ENCODE data around the gene IFT20. TPM values are rescaled to one million over a fixed set of nuclear protein-coding genes. Genes with fewer than 3 reads are reported as not detected.

The IFT20 gene
- total RNA-seq, 5 donors from 2014 or later (not counting 1 experiment from before 2014, with no cell fraction given), result 29.3 to 55.4 (median 33.8) TPM

- no peaks in the 10 kb centered on the region for H3K36me3 Mint-ChIP-seq
- Histone ChIP-seq H3K4me3 (ENCODE audit: control insufficient read depth in 1 of 2, extremely low read depth in 1 of 2, low read length in 1 of 2) (peak within 1 kb of the TSS; percentile 76 to 78), H3K27ac (ENCODE audit: low read length) (no peak within 1 kb of the TSS), H3K9me3 (no peaks in the 10 kb centered on the region), H3K27me3 (replicated peaks in 1 of 2; ENCODE audit: control insufficient read depth in 2 of 2, extremely low read depth in 1 of 2, insufficient read depth in 2 of 2, low read length in 1 of 2) (peaks cover 0 to 4% of the 10 kb centered on the region in 2 experiments), H3K4me1 (ENCODE audit: control insufficient read depth in 1 of 2, extremely low read depth in 1 of 2, insufficient read depth in 2 of 2, low read length in 2 of 2) (peaks cover 4 to 19% of the 10 kb centered on the region in 2 experiments), H3K36me3 (ENCODE audit: control insufficient read depth in 2 of 2, extremely low read depth in 1 of 2, insufficient read depth in 1 of 2, low read length in 1 of 2) (no peaks in the 10 kb centered on the region)
- ATAC-seq (replicated peaks in 1 of 4) (peak; percentile 98 to 99 (median 99)), DNase-seq (peak; percentile 83 to 97 (median 93))
- H3K9me3 Mint-ChIP-seq, result no peaks in the 10 kb centered on the region
- whole genome bisulfite sequencing (ENCODE audit: insufficient coverage), result under 1% methylated on average over 60 of the region's 72 CpGs
- ChIA-PET POLR2A (interaction anchor here (0.6 to 1.5 kb wide), 3 partner anchors 17 to 1552 kb away, joined by 4 to 11 read pairs (median 5); partner anchors contain the start of genes TNFAIP1 (in 2 of the 2) and IFT20 (in 1 of the 2)), CTCF (interaction anchor here (0.7 to 3.5 kb wide), 4 partner anchors 16 to 514 kb away, joined by 3 to 15 read pairs (median 4); partner anchors contain the start of genes TNFAIP1 (in 2 of the 2) and IFT20 (in 1 of the 2))
- peak within 1 kb of the TSS; percentile 79 to 89 (median 88) for H3K4me3 Mint-ChIP-seq
- peaks cover 21 to 31% (median 28%) of the 10 kb centered on the region in 3 donors for H3K4me1 Mint-ChIP-seq
- H3K27me3 Mint-ChIP-seq, result peaks cover 0 to 4% of the 10 kb centered on the region in 2 donors
- peak within 1 kb of the TSS in 1 of 2 donors; percentile 61 for H3K27ac Mint-ChIP-seq
Measured at GRCh38 chr17:28318759-28319597, 16.3 kb downstream of the IFT20 start, which contains the start of gene TMEM97. TMEM97 (plus strand) TSS chr17:28319200; CDS start chr17:28319240, 40 bp downstream.

- DNase-seq (no peak), ATAC-seq (replicated peaks in 1 of 4) (peak in 2 of 4 experiments; percentile 0)
- no peaks in the 10 kb centered on the region for H3K36me3 ChIP-seq (ENCODE audit: control insufficient read depth in 2 of 2, extremely low read depth in 1 of 2, insufficient read depth in 1 of 2, low read length in 1 of 2)
- H3K4me1 ChIP-seq (ENCODE audit: control insufficient read depth in 1 of 2, extremely low read depth in 1 of 2, insufficient read depth in 2 of 2, low read length in 2 of 2), result peaks cover 4 to 19% of the 10 kb centered on the region in 2 experiments
- H3K27ac Mint-ChIP-seq, result peak overlapping the region in 1 of 2 donors; percentile 61
- no peaks in the 10 kb centered on the region for H3K9me3 Mint-ChIP-seq
- H3K27ac ChIP-seq (ENCODE audit: low read length), result no peak overlapping the region
- H3K36me3 Mint-ChIP-seq, result no peaks in the 10 kb centered on the region
- peaks cover 0 to 4% of the 10 kb centered on the region in 2 experiments for H3K27me3 ChIP-seq (replicated peaks in 1 of 2; ENCODE audit: control insufficient read depth in 2 of 2, extremely low read depth in 1 of 2, insufficient read depth in 2 of 2, low read length in 1 of 2)
- 27% methylated on average over 32 of the region's 40 CpGs for WGBS (ENCODE audit: insufficient coverage)
- ChIA-PET CTCF (interaction anchor here in 1 of 2 donors (1.1 to 3.5 kb wide), 2 partner anchors 17 to 66 kb away, joined by 3 to 15 read pairs; partner anchors contain the start of genes IFT20 and TNFAIP1), POLR2A (interaction anchor here in 1 of 2 donors (0.5 kb wide), 1 partner anchor 510 kb away, joined by 3 read pairs; no protein-coding TSS in a partner anchor)
- peak overlapping the region; percentile 68 to 78 for H3K4me3 ChIP-seq (ENCODE audit: control insufficient read depth in 1 of 2, extremely low read depth in 1 of 2, low read length in 1 of 2)
- peaks cover 21 to 31% (median 28%) of the 10 kb centered on the region in 3 donors for H3K4me1 Mint-ChIP-seq
- no peaks in the 10 kb centered on the region for H3K9me3 ChIP-seq
- peaks cover 0 to 4% of the 10 kb centered on the region in 2 donors for H3K27me3 Mint-ChIP-seq
- peak overlapping the region; percentile 79 to 89 (median 88) for H3K4me3 Mint-ChIP-seq
Measured at GRCh38 chr17:28317966-28318758, 17.1 kb downstream of the IFT20 start.

- Histone ChIP-seq H3K4me3 (ENCODE audit: control insufficient read depth in 1 of 2, extremely low read depth in 1 of 2, low read length in 1 of 2) (no peak overlapping the region), H3K27ac (ENCODE audit: low read length) (no peak overlapping the region), H3K27me3 (replicated peaks in 1 of 2; ENCODE audit: control insufficient read depth in 2 of 2, extremely low read depth in 1 of 2, insufficient read depth in 2 of 2, low read length in 1 of 2) (peaks cover 0 to 4% of the 10 kb centered on the region in 2 experiments), H3K36me3 (ENCODE audit: control insufficient read depth in 2 of 2, extremely low read depth in 1 of 2, insufficient read depth in 1 of 2, low read length in 1 of 2) (no peaks in the 10 kb centered on the region), H3K4me1 (ENCODE audit: control insufficient read depth in 1 of 2, extremely low read depth in 1 of 2, insufficient read depth in 2 of 2, low read length in 2 of 2) (peaks cover 4 to 19% of the 10 kb centered on the region in 2 experiments), H3K9me3 (no peaks in the 10 kb centered on the region)
- ChIA-PET CTCF (interaction anchor here in 1 of 2 donors (3.5 kb wide), 1 partner anchor 18 kb away, joined by 15 read pairs; the partner anchor contains the start of genes IFT20 and TNFAIP1), POLR2A (interaction anchor here (0.5 to 1.1 kb wide), 2 partner anchors 18 to 509 kb away, joined by 3 read pairs; partner anchors contain the start of genes IFT20 (in 1 of the 2) and TNFAIP1 (in 1 of the 2))
- DNase-seq, result no peak
- 89% methylated on average over 19 of the region's 21 CpGs for WGBS (ENCODE audit: insufficient coverage)
- Mint-ChIP-seq H3K9me3 (no peaks in the 10 kb centered on the region), H3K36me3 (no peaks in the 10 kb centered on the region), H3K4me3 (peak overlapping the region; percentile 79 to 89 (median 88)), H3K27me3 (peaks cover 0 to 4% of the 10 kb centered on the region in 2 donors), H3K4me1 (peaks cover 21 to 31% (median 28%) of the 10 kb centered on the region in 3 donors), H3K27ac (no peak overlapping the region)
- ATAC-seq (replicated peaks in 1 of 4), result no peak
Measured at GRCh38 chr17:28317099-28317965, 17.9 kb downstream of the IFT20 start.

GRCh38 chr17:28315846-28316705 is 19.2 kb downstream of the IFT20 start:
- H3K9me3 ChIP-seq, result no peaks in the 10 kb centered on the region
- Mint-ChIP-seq H3K9me3 (no peaks in the 10 kb centered on the region), H3K4me1 (peaks cover 21 to 31% (median 26%) of the 10 kb centered on the region in 3 donors), H3K36me3 (no peaks in the 10 kb centered on the region), H3K4me3 (peak overlapping the region in 1 of 3 donors; percentile 12), H3K27ac (no peak overlapping the region), H3K27me3 (peaks cover 0 to 4% of the 10 kb centered on the region in 2 donors)
- peaks cover 4 to 19% of the 10 kb centered on the region in 2 experiments for H3K4me1 ChIP-seq (ENCODE audit: control insufficient read depth in 1 of 2, extremely low read depth in 1 of 2, insufficient read depth in 2 of 2, low read length in 2 of 2)
- DNase-seq (no peak), ATAC-seq (replicated peaks in 1 of 4) (no peak)
- no CpG with 5 or more reads among the region's 4 CpGs for WGBS (ENCODE audit: insufficient coverage)
- H3K36me3 ChIP-seq (ENCODE audit: control insufficient read depth in 2 of 2, extremely low read depth in 1 of 2, insufficient read depth in 1 of 2, low read length in 1 of 2), result no peaks in the 10 kb centered on the region
- no peak overlapping the region for H3K4me3 ChIP-seq (ENCODE audit: control insufficient read depth in 1 of 2, extremely low read depth in 1 of 2, low read length in 1 of 2)
- peaks cover 0 to 4% of the 10 kb centered on the region in 2 experiments for H3K27me3 ChIP-seq (replicated peaks in 1 of 2; ENCODE audit: control insufficient read depth in 2 of 2, extremely low read depth in 1 of 2, insufficient read depth in 2 of 2, low read length in 1 of 2)
- ChIA-PET CTCF (no interaction called here), POLR2A (no interaction called here)
- no peak overlapping the region for H3K27ac ChIP-seq (ENCODE audit: low read length)

- H3K4me3 Mint-ChIP-seq, result no peak overlapping the region
- no peak overlapping the region for H3K27ac Mint-ChIP-seq
- Histone ChIP-seq H3K9me3 (no peaks in the 10 kb centered on the region), H3K27ac (ENCODE audit: low read length) (no peak overlapping the region), H3K36me3 (ENCODE audit: control insufficient read depth in 2 of 2, extremely low read depth in 1 of 2, insufficient read depth in 1 of 2, low read length in 1 of 2) (no peaks in the 10 kb centered on the region), H3K27me3 (replicated peaks in 1 of 2; ENCODE audit: control insufficient read depth in 2 of 2, extremely low read depth in 1 of 2, insufficient read depth in 2 of 2, low read length in 1 of 2) (peaks cover 2 to 4% of the 10 kb centered on the region in 2 experiments), H3K4me3 (ENCODE audit: control insufficient read depth in 1 of 2, extremely low read depth in 1 of 2, low read length in 1 of 2) (no peak overlapping the region), H3K4me1 (ENCODE audit: control insufficient read depth in 1 of 2, extremely low read depth in 1 of 2, insufficient read depth in 2 of 2, low read length in 2 of 2) (peaks cover 0 to 10% of the 10 kb centered on the region in 2 experiments)
- ChIA-PET POLR2A (no interaction called here), CTCF (no interaction called here)
- no peaks in the 10 kb centered on the region for H3K36me3 Mint-ChIP-seq
- no CpG with 5 or more reads among the region's 2 CpGs for WGBS (ENCODE audit: insufficient coverage)
- DNase-seq (no peak), ATAC-seq (replicated peaks in 1 of 4) (no peak)
- H3K4me1 Mint-ChIP-seq, result peaks cover 8 to 15% (median 11%) of the 10 kb centered on the region in 3 donors
- H3K27me3 Mint-ChIP-seq, result peaks cover 4 to 6% of the 10 kb centered on the region in 2 donors
- H3K9me3 Mint-ChIP-seq, result no peaks in the 10 kb centered on the region
Measured at GRCh38 chr17:28313841-28314240, 21.4 kb downstream of the IFT20 start.

Measured in T-cell (primary cell).